K562 (cell line): ENCODE measurements around the gene PMEPA1. TPM values are rescaled to one million over a fixed set of nuclear protein-coding genes. Genes with fewer than 3 reads are reported as not detected.

Experiments used
- ATAC-seq: fragments of 200-7000 bp; cut with Tn5 transposase; 3 replicates; pipeline ENCODE4 v1.9.1; 2020; ENCODE audit warnings: moderate library complexity
- BruUV-seq: library from RNA; stranded (reverse); fragments of 400-500 nt; replicated peaks from 2 replicates; lab custom pipeline; 2021; lab: Mats Ljungman, UMichigan
- CTCF ChIA-PET: fragments of 300-600 bp; formaldehyde crosslinking; extraction: SDS; loops from one replicate; lab custom pipeline; 2021; ENCODE audit warnings: low intra/inter-chr PET ratio; lab: Yijun Ruan, JAX
- POLR2A ChIA-PET: fragments of 300-600, 350-650 bp; sonication (Branson Sonifier 250); formaldehyde crosslinking; extraction: SDS; loops from one replicate; lab custom pipeline; 2021; ENCODE audit warnings: antibody characterized with exemption, inconsistent platforms; lab: Yijun Ruan, JAX
- DNase-seq, 4 experiments: peaks; one replicate each; pipeline versions ENCODE4 v3.0.0 to v3.0.0-alpha.2; 2011 to 2018; ENCODE audit warnings: low spot score in 3 of 4, mixed read lengths in 3 of 4; ENCODE audit errors: extremely low read depth in 1 of 4
- FAIRE-seq: peaks from 2 replicates; lab custom pipeline; 2011; peaks lifted over from hg19 to GRCh38; lab: Jason Lieb, UNC
- H2AFZ ChIP-seq: 2 replicates; pipeline ENCODE4 v1.6.0; 2011; ENCODE audit warnings: low read depth, low read length, control low read depth, inconsistent platforms
- H3K27ac ChIP-seq: fragments of 200-600 bp; 3 replicates; pipeline ENCODE4 v1.8.0; 2011; ENCODE audit warnings: low read depth, mild to moderate bottlenecking, control low read depth, inconsistent platforms, low read length, moderate library complexity, mixed read lengths; ENCODE audit errors: extremely low read depth
- H3K27me3 ChIP-seq, 2 experiments: fragments of 300-600 bp in 1 of 2; 2 replicates in 1 of 2; 3 replicates in 1 of 2; pipeline versions ENCODE4 v1.6.0 to v1.8.0; 2011; ENCODE audit warnings: inconsistent platforms in 2 of 2, low read length in 2 of 2, mild to moderate bottlenecking in 1 of 2, mixed read lengths in 1 of 2, moderate library complexity in 1 of 2; ENCODE audit not compliant: control insufficient read depth in 2 of 2, insufficient read depth in 2 of 2
- H3K36me3 ChIP-seq: fragments of 300-600 bp; 3 replicates; pipeline ENCODE4 v1.8.0; 2011; ENCODE audit warnings: mild to moderate bottlenecking, low read length, inconsistent platforms; ENCODE audit not compliant: control insufficient read depth, insufficient read depth
- H3K4me1 ChIP-seq, 2 experiments: fragments of 200-600 bp in 1 of 2; replicated peaks in 1 of 2; 2 replicates in 1 of 2; 3 replicates in 1 of 2; pipeline versions ENCODE4 v1.5.1 to v1.8.0; 2011; ENCODE audit warnings: inconsistent platforms in 2 of 2, low read length in 2 of 2, mild to moderate bottlenecking in 1 of 2, mixed read lengths in 1 of 2, moderate library complexity in 1 of 2; ENCODE audit not compliant: control insufficient read depth in 2 of 2, insufficient read depth in 2 of 2
- H3K4me2 ChIP-seq: 2 replicates; pipeline ENCODE4 v1.6.1; 2011; ENCODE audit warnings: low read length, control low read depth, inconsistent platforms, mixed read lengths; ENCODE audit not compliant: insufficient read depth
- H3K4me3 ChIP-seq: fragments of 200-600 bp; sonication (generic), shearing (Covaris generic); 2 replicates; pipeline ENCODE4 v1.5.1; 2016; ENCODE audit warnings: control low read depth, inconsistent platforms
- H3K79me2 ChIP-seq: fragments of 200-600 bp; 3 replicates; pipeline ENCODE4 v1.8.0; 2011; ENCODE audit warnings: low read length, inconsistent platforms; ENCODE audit not compliant: control insufficient read depth, insufficient read depth
- H3K9ac ChIP-seq, 2 experiments: 2 replicates each; pipeline versions ENCODE4 v1.6.0 to v1.6.1; 2011; ENCODE audit warnings: low read depth in 2 of 2, low read length in 2 of 2, control low read depth in 1 of 2, inconsistent platforms in 1 of 2, mild to moderate bottlenecking in 1 of 2, mixed read lengths in 1 of 2; ENCODE audit not compliant: insufficient read depth in 1 of 2
- H3K9me1 ChIP-seq: one replicate; pipeline ENCODE4 v1.6.0; 2011; ENCODE audit warnings: inconsistent platforms, mild to moderate bottlenecking, low read length, moderate library complexity; ENCODE audit not compliant: control insufficient read depth, insufficient read depth
- H3K9me3 ChIP-seq: replicated peaks from 2 replicates; pipeline ENCODE4 v1.5.1; 2011; ENCODE audit warnings: low read depth, low read length, inconsistent platforms; ENCODE audit not compliant: control insufficient read depth, insufficient read depth
- H4K20me1 ChIP-seq: replicated peaks from 2 replicates; pipeline ENCODE4 v1.6.1; 2011; ENCODE audit warnings: low read length, inconsistent platforms, mixed read lengths; ENCODE audit not compliant: control insufficient read depth, insufficient read depth
- CTBP1 ChIP-seq: fragments of 450-650 bp; IDR thresholded peaks from 2 replicates; pipeline ENCODE4 v1.6.1; 2016; ENCODE audit warnings: borderline replicate concordance
- DDX20 ChIP-seq: fragments of 450-650 bp; IDR thresholded peaks from 2 replicates; pipeline ENCODE4 v1.6.1; 2016; ENCODE audit warnings: missing genetic modification characterization, low read depth, mild to moderate bottlenecking, missing compliant biosample characterization, moderate library complexity
- ID3 ChIP-seq, 2 experiments: fragments of 250-450 bp in 1 of 2; fragments of 450-650 bp in 1 of 2; sonication (Bioruptor Pico) in 1 of 2; IDR thresholded peaks; 2 replicates each; pipeline versions ENCODE4 v1.6.1 to v1.8.0; 2016 to 2021; ENCODE audit warnings: mild to moderate bottlenecking in 2 of 2, moderate library complexity in 2 of 2, missing compliant biosample characterization in 1 of 2, missing genetic modification characterization in 1 of 2
- JUND ChIP-seq, 2 experiments: IDR thresholded peaks; 2 replicates in 1 of 2; 3 replicates in 1 of 2; pipeline ENCODE4 v1.6.1; 2011; ENCODE audit warnings: borderline replicate concordance in 2 of 2, low read depth in 2 of 2, low read length in 2 of 2, improper control_type of control experiment in 1 of 2, missing biosample characterization in 1 of 2, missing genetic modification characterization in 1 of 2, missing genetic modification reagents in 1 of 2
- KDM4B ChIP-seq, 2 experiments: fragments of 450-650 bp in 1 of 2; sonication (generic) in 1 of 2; IDR thresholded peaks; 2 replicates each; pipeline ENCODE4 v1.6.1; 2016 to 2017; ENCODE audit warnings: borderline replicate concordance in 2 of 2, antibody characterized with exemption in 1 of 2, low read depth in 1 of 2, mild to moderate bottlenecking in 1 of 2
- MTA2 ChIP-seq: fragments of 450-650 bp; IDR thresholded peaks from 2 replicates; pipeline ENCODE4 v1.6.1; 2016; ENCODE audit warnings: low read depth
- SP1 ChIP-seq: sonication (generic); formaldehyde crosslinking; IDR thresholded peaks from 2 replicates; pipeline ENCODE4 v1.8.1; 2022; ENCODE audit warnings: mild to moderate bottlenecking, missing genetic modification reagents
- ZBTB40 ChIP-seq, 2 experiments: fragments of 450-650 bp in 1 of 2; sonication (generic) in 1 of 2; formaldehyde crosslinking in 1 of 2; IDR thresholded peaks; 2 replicates each; pipeline versions ENCODE4 v1.7.1 to v1.9.0; 2016 to 2022; ENCODE audit warnings: inconsistent platforms in 1 of 2, mild to moderate bottlenecking in 1 of 2, missing genetic modification reagents in 1 of 2
- ZFPM2 ChIP-seq: fragments of 250-450 bp; sonication (Bioruptor Pico); IDR thresholded peaks from 2 replicates; pipeline ENCODE4 v1.5.1; 2022; ENCODE audit warnings: mild to moderate bottlenecking
- ZNF197 ChIP-seq: fragments of 200-800 bp; sonication (Bioruptor generic); IDR thresholded peaks from 2 replicates; pipeline ENCODE4 v1.6.1; 2016; ENCODE audit warnings: low read depth, missing genetic modification characterization, missing compliant biosample characterization
- ZNF263 ChIP-seq: sonication (generic); formaldehyde crosslinking; IDR thresholded peaks from 2 replicates; pipeline ENCODE4 v1.8.0; 2022; ENCODE audit warnings: mild to moderate bottlenecking, missing genetic modification reagents, borderline replicate concordance
- ZNF324 ChIP-seq: fragments of 250-450 bp; sonication (Bioruptor Pico); IDR thresholded peaks from 2 replicates; pipeline ENCODE4 v1.4.0; 2020; ENCODE audit warnings: mild to moderate bottlenecking
- WGBS: fragments of 100-300 bp; shearing (Covaris generic); methylation state at CpG from one replicate; pipeline ENCODE4 v1.1.6; 2016; ENCODE audit warnings: low coverage, mixed read lengths; ENCODE audit not compliant: insufficient coverage; ENCODE audit errors: missing lambda C conversion rate; 5-methylcytosine and 5-hydroxymethylcytosine counted together
- in situ Hi-C: fragments of 300-500 bp; cut with MboI; formaldehyde crosslinking; loops from 4 replicates; pipeline ENCODE4 v1.15.0; 2018; ENCODE audit warnings: inconsistent platforms, mixed read lengths
- intact Hi-C: fragments of 100-400 bp; cut with micrococcal nuclease; formaldehyde crosslinking; loops from 2 replicates; pipeline ENCODE4 v1.14.2; 2022
- polyA plus RNA-seq, 8 experiments: library from polyadenylated mRNA; depleted of rRNA in 4 of 8; stranded (reverse) in 5 of 8; unstranded in 3 of 8; fragments of >200 nt; fragmentation: Nextera tagmentation in 2 of 8; fragmentation: Illumina TruSeq in 1 of 8; extraction: Ambion mirVana in 2 of 8; extraction: Trizol in 1 of 8; gene quantifications; 2 replicates each; pipeline versions ENCODE4 v1.2.1 to v1.2.3, GENCODE V29; 2011 to 2014; ENCODE audit warnings: inconsistent platforms in 1 of 8, missing spikeins in 1 of 8
- total RNA-seq, 7 experiments: library from RNA; depleted of rRNA in 6 of 7; stranded (reverse); fragments of >200 nt in 6 of 7; fragmentation: Illumina TruSeq in 2 of 7; extraction: Trizol in 2 of 7; gene quantifications; 2 replicates each; pipeline versions ENCODE4 v1.2.1 to v1.2.3, GENCODE V29; 2011 to 2021; ENCODE audit warnings: low replicate concordance in 1 of 7

PMEPA1 gene
- total and polyA plus RNA-seq, 9 of the 15 experiments (the other 6 are each of a cell fraction or from before 2014, with no cell fraction given): 0.16 TPM; not detected in 8

GRCh38 chr20:57620999-57621398, 88.8 kb downstream of the PMEPA1 start:
- no peak overlapping the region; a peak in 1 of 4 replicates for H3K9ac ChIP-seq
- peaks cover 24 to 67% of the 10 kb centered on the region in 2 experiments; a peak in 4 of 5 replicates for H3K27me3 ChIP-seq
- no peak overlapping the region for H3K27ac ChIP-seq
- intact Hi-C loops (no loop called here), in situ Hi-C loops (loop anchor here (25.0 kb wide), 1 partner anchor 591 kb away; no protein-coding TSS in a partner anchor)
- 3% methylated on average over 11 of the region's 11 CpGs for WGBS
- ATAC-seq (no peak), FAIRE-seq (no peak), DNase-seq (no peak)
- peaks cover 7% of the 10 kb centered on the region for H4K20me1 ChIP-seq
- no peak overlapping the region for H3K4me2 ChIP-seq
- H3K9me3 ChIP-seq: no peaks in the 10 kb centered on the region
- H2AFZ ChIP-seq: no peak overlapping the region
- peaks cover 0 to 3% of the 10 kb centered on the region in 2 experiments; a peak in 4 of 5 replicates for H3K4me1 ChIP-seq
- no peaks in the 10 kb centered on the region for H3K79me2 ChIP-seq
- no TSS peak for BruUV-seq
- no peaks in the 10 kb centered on the region for H3K9me1 ChIP-seq
- H3K36me3 ChIP-seq: no peaks in the 10 kb centered on the region
- no peak overlapping the region for H3K4me3 ChIP-seq
- ChIA-PET POLR2A (interaction anchor here (0.5 to 0.7 kb wide), 2 partner anchors 318 to 1997 kb away, joined by 3 read pairs; no protein-coding TSS in a partner anchor), CTCF (no interaction called here)
- TF ChIP-seq MTA2 (no peak), ZNF263 (no peak), ZNF324 (CRISPR knock-in tag) (no peak), ZNF197 (CRISPR knock-in tag) (no peak), KDM4B (IDR thresholded peaks at IDR 0.05; ENCODE audit: borderline replicate concordance in 2 of 2, low read depth in 1 of 2) (no peak), DDX20 (tag) (no peak), SP1 (CRISPR knock-in tag) (no peak), JUND (IDR thresholded peaks at IDR 0.05; ENCODE audit: borderline replicate concordance, low read depth, low read length) (no peak), JUND (tag; IDR thresholded peaks at IDR 0.05; ENCODE audit: borderline replicate concordance, low read depth, low read length) (no peak), ZFPM2 (CRISPR knock-in tag) (no peak), ID3 (CRISPR knock-in tag; IDR thresholded peaks at IDR 0.05) (no peak), ID3 (tag; IDR thresholded peaks at IDR 0.05) (no peak), CTBP1 (no peak), ZBTB40 (IDR thresholded peaks at IDR 0.05) (no peak), ZBTB40 (CRISPR knock-in tag; IDR thresholded peaks at IDR 0.05) (no peak)
